K562 (cell line): Measurements from ENCODE around the gene SETD3.

ENCODE experiments used
- MAFK ChIP-seq: IDR thresholded peaks from 2 replicates; pipeline ENCODE4 v1.6.1; 2011; ENCODE audit warnings: low read length, improper control_type of control experiment
- NCOR1 ChIP-seq: fragments of 450-650 bp; IDR thresholded peaks from 2 replicates; pipeline ENCODE4 v1.6.1; 2016; ENCODE audit warnings: mild to moderate bottlenecking, moderate library complexity
- NR2C2 ChIP-seq, 2 experiments: fragments of 200-800 bp in 1 of 2; sonication (Bioruptor generic) in 1 of 2; sonication (generic) in 1 of 2; formaldehyde crosslinking in 1 of 2; IDR thresholded peaks; 2 replicates each; pipeline versions ENCODE4 v1.6.1 to v1.8.0; 2016 to 2022; ENCODE audit warnings: mild to moderate bottlenecking in 1 of 2, missing compliant biosample characterization in 1 of 2, missing genetic modification characterization in 1 of 2, missing genetic modification reagents in 1 of 2
- SMC3 ChIP-seq: conservative IDR thresholded peaks from 2 replicates; pipeline ENCODE4 v1.6.1; 2011; ENCODE audit warnings: low read depth, low read length, improper control_type of control experiment; ENCODE audit not compliant: insufficient read depth
- TAF1 ChIP-seq: IDR thresholded peaks from 2 replicates; pipeline ENCODE4 v1.6.1; 2011; ENCODE audit warnings: mild to moderate bottlenecking, low read length, moderate library complexity; ENCODE audit not compliant: insufficient read depth, control insufficient read depth, severe bottlenecking; ENCODE audit errors: extremely low read depth
- TARDBP ChIP-seq: fragments of 450-650 bp; IDR thresholded peaks from 2 replicates; pipeline ENCODE4 v1.6.1; 2016
- ZFP1 ChIP-seq: fragments of 450-650 bp; formaldehyde crosslinking; IDR thresholded peaks from 2 replicates; pipeline ENCODE4 v1.4.0; 2020; ENCODE audit warnings: mild to moderate bottlenecking, mixed read lengths
- ZKSCAN8 ChIP-seq: fragments of 200-800 bp; sonication (Bioruptor generic); IDR thresholded peaks from 2 replicates; pipeline ENCODE4 v1.6.1; 2016; ENCODE audit warnings: missing genetic modification characterization, missing compliant biosample characterization

DNA sequence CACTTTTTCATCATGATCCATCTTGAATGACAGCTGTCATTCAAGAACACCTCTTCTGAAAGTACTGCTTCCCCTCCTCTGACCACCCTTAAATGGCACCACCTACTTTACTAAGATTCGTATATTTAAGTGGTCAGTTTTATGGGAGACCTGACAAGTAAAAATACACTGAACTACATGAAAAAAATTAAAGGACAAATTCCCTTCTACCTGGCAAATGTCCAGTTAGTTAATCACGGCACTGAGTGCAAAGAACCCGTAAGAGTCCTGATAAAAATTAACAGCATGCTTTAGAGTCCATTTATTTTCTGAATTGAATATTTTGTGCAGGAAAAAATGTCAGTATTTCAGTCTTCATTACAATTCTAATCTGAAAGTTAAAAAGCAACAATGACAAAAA lies 48.7 kb downstream of the SETD3 start:
- no peak for TF ChIP-seq ZFP1 (CRISPR knock-in tag)
- no peak for TF ChIP-seq NCOR1
- no peak for TF ChIP-seq TARDBP
- no peak for TF ChIP-seq SMC3
- no peak for TF ChIP-seq TAF1
- no peak for TF ChIP-seq NR2C2 (CRISPR knock-in tag; IDR thresholded peaks at IDR 0.05)
- TF ChIP-seq NR2C2 (tag; IDR thresholded peaks at IDR 0.05) = no peak
- TF ChIP-seq ZKSCAN8 (CRISPR knock-in tag) = no peak
- no peak for TF ChIP-seq MAFK
